ENCODE measurements around the gene SIL1. TPM values are rescaled to one million over a fixed set of nuclear protein-coding genes. Genes with fewer than 3 reads are reported as not detected.

Gene SIL1
- polyA plus RNA-seq, 1 experiment = 90.5 TPM

DNA sequence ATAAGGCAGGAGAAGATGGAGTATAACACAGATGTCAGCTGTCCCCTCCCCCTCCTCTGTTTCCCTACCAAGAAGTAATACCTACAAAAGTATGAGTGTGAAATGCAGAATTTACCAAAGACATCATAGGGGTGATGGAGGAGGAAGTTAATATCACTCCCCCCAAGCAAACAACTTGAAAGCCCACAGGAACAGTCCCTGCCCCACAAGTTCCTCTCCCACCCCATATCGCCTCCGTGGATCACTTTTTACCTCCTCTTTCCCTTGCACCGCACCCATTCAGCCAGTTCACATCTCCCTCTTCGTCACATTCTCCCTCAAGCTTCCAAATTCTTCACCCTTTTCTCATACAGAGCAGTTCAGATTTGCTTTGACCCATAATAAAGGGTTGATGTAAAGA is 7.0 kb upstream of the SIL1 start:
- no peaks in the 10 kb centered on the region for H3K36me3 ChIP-seq (ENCODE audit: control insufficient read depth, insufficient read depth, low read length)
- TF ChIP-seq, protein P1, sequence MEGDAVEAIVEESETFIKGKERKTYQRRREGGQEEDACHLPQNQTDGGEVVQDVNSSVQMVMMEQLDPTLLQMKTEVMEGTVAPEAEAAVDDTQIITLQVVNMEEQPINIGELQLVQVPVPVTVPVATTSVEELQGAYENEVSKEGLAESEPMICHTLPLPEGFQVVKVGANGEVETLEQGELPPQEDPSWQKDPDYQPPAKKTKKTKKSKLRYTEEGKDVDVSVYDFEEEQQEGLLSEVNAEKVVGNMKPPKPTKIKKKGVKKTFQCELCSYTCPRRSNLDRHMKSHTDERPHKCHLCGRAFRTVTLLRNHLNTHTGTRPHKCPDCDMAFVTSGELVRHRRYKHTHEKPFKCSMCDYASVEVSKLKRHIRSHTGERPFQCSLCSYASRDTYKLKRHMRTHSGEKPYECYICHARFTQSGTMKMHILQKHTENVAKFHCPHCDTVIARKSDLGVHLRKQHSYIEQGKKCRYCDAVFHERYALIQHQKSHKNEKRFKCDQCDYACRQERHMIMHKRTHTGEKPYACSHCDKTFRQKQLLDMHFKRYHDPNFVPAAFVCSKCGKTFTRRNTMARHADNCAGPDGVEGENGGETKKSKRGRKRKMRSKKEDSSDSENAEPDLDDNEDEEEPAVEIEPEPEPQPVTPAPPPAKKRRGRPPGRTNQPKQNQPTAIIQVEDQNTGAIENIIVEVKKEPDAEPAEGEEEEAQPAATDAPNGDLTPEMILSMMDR (IDR thresholded peaks at IDR 0.05; ENCODE audit: insufficient read depth, low read depth, low read length) = no peak
- no peak for DNase-seq (ENCODE audit: low read depth)
- H3K4me3 ChIP-seq (ENCODE audit: low read depth, low read length) = no peak overlapping the region
- H3K27me3 ChIP-seq (ENCODE audit: control insufficient read depth, insufficient read depth, low read length) = peaks cover 8% of the 10 kb centered on the region
- POLR2A ChIA-PET = no interaction called here
- CTCF ChIA-PET = no interaction called here

DNA sequence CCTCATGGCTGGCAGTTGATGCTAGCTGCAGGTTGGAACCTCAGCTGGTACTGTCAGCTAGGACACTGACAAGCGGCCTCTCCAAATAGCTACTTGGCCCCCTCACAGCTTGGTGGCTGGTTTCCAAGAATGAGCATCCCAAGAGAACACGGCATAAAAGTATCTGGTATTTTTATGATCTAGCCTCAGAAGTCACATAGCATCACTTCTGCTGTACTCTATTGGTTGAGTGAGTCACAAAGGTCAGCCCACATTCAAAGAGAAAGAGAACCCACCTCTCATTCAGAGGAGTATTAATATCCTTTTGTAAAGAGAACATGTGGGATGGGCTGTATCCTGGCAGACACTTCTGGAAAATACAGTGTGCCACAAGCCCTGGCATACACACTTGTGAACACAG is 6.0 kb upstream of the SIL1 start:
- peaks cover 7% of the 10 kb centered on the region for H3K27me3 ChIP-seq (ENCODE audit: control insufficient read depth, insufficient read depth, low read length)
- H3K36me3 ChIP-seq (ENCODE audit: control insufficient read depth, insufficient read depth, low read length) = no peaks in the 10 kb centered on the region
- no peak for DNase-seq (ENCODE audit: low read depth)
- H3K4me3 ChIP-seq (ENCODE audit: low read depth, low read length) = no peak overlapping the region
- TF ChIP-seq, protein P1 (IDR thresholded peaks at IDR 0.05; ENCODE audit: insufficient read depth, low read depth, low read length) = no peak
- POLR2A ChIA-PET = no interaction called here
- CTCF ChIA-PET = no interaction called here

GRCh38 chr5:139199321-139199720 is 1.2 kb upstream of the SIL1 start:
- ChIA-PET POLR2A (no interaction called here), CTCF (interaction anchor here (1.3 kb wide), 1 partner anchor 61 kb away, joined by 3 read pairs; no protein-coding TSS in a partner anchor)
- Histone ChIP-seq H3K27me3 (ENCODE audit: control insufficient read depth, insufficient read depth, low read length) (no peaks in the 10 kb centered on the region), H3K4me3 (ENCODE audit: low read depth, low read length) (no peak overlapping the region), H3K36me3 (ENCODE audit: control insufficient read depth, insufficient read depth, low read length) (no peaks in the 10 kb centered on the region)
- DNase-seq (ENCODE audit: low read depth) = no peak
- TF ChIP-seq, protein P1 (IDR thresholded peaks at IDR 0.05; ENCODE audit: insufficient read depth, low read depth, low read length) = no peak

DNA sequence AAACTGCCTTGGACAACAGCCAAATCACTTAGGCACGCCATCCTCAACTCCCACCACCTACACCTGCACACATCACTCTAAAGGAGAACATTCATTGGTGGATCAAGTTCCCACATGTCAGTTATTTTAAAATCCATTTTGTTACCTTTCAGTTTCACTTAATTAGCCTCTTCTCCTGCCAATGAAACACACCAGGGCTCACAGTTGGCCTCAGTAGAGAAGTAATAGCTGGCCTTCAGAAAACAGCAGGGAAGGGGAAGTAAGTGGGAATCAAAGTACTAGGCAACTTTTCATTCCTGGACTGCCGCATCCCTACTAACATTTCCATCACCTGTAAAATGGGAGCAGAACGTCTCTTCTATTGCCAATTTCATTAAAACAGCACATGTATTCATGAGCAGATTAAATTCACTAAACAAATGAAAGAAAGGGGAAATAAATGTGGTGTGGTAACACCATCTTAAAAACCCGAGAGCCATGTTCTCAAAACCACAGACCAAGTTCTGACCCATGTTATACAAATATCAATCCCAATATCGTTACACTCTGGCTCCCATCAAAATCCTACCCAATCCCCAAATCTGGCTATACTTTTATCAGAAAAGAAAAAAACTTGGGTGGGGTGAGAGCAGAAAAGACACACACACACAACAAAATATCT is 1.7 kb downstream of the SIL1 start:
- no peak overlapping the region for H3K4me3 ChIP-seq (ENCODE audit: low read depth, low read length)
- H3K36me3 ChIP-seq (ENCODE audit: control insufficient read depth, insufficient read depth, low read length) = no peaks in the 10 kb centered on the region
- H3K27me3 ChIP-seq (ENCODE audit: control insufficient read depth, insufficient read depth, low read length) = no peaks in the 10 kb centered on the region
- no peak for DNase-seq (ENCODE audit: low read depth)
- TF ChIP-seq, protein P1 (IDR thresholded peaks at IDR 0.05; ENCODE audit: insufficient read depth, low read depth, low read length) = no peak
- ChIA-PET POLR2A (no interaction called here), CTCF (no interaction called here)

DNA sequence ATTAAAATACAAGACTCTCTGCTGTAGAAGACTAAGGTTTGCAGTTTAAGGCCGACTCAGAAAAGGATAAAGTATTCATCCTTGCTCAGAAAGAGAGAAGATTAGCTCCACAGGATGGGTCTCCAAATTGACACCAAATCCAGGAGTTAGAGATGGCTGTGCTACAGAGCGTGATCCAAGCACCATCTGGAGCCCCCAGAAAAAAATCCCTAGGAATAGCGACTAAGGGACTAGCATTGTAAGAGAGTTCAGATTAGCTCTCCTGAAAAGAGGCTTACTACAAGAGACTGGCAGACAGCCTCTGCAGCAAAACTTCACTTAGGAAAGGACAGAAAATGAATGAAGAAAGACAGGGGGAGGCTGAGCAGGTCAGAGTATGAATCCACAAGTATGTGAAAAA is 3.7 kb downstream of the SIL1 start:
- H3K4me3 ChIP-seq (ENCODE audit: low read depth, low read length) = no peak overlapping the region
- no peaks in the 10 kb centered on the region for H3K36me3 ChIP-seq (ENCODE audit: control insufficient read depth, insufficient read depth, low read length)
- DNase-seq (ENCODE audit: low read depth) = no peak
- H3K27me3 ChIP-seq (ENCODE audit: control insufficient read depth, insufficient read depth, low read length) = no peaks in the 10 kb centered on the region
- TF ChIP-seq, protein P1 (IDR thresholded peaks at IDR 0.05; ENCODE audit: insufficient read depth, low read depth, low read length) = no peak
- CTCF ChIA-PET = interaction anchor here (0.8 to 2.6 kb wide), 2 partner anchors 9 to 11 kb away, joined by 3 to 9 read pairs; no protein-coding TSS in a partner anchor
- POLR2A ChIA-PET = no interaction called here

Measured in BJ (cell line).